B cell (primary cell): Measurements from ENCODE around the gene RGS10.

ENCODE experiments used
- EZH2 ChIP-seq: IDR thresholded peaks from 2 replicates; pipeline ENCODE4 v1.6.1; 2012; ENCODE audit warnings: borderline replicate concordance, low read depth, mild to moderate bottlenecking, moderate library complexity, low read length; ENCODE audit not compliant: insufficient read depth, poor library complexity, severe bottlenecking
- TF ChIP-seq, protein P1 (sequence below): fragments of 200-600 bp; IDR thresholded peaks from one replicate; pipeline ENCODE4 v1.8.0; 2022; ENCODE audit warnings: antibody characterized with exemption, mild to moderate bottlenecking

DNA sequence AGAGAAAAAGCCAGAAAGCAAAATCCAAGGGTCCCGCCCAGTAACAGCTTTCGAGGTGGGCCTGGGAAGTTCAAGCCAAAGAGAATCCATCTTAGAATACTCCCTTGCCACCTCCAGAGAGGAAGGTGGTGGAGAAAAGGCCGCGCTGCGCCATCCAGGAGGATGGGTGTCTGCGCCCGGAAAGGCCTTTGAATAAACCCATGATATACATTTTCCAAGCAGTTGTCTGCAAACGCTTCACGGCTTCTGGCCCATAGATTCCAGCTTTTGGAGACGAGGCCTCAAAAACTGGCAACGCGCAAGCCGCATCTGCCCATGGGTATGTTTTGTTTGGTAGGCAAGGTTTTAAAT is 17.8 kb downstream of the RGS10 start:
- TF ChIP-seq, protein P1, sequence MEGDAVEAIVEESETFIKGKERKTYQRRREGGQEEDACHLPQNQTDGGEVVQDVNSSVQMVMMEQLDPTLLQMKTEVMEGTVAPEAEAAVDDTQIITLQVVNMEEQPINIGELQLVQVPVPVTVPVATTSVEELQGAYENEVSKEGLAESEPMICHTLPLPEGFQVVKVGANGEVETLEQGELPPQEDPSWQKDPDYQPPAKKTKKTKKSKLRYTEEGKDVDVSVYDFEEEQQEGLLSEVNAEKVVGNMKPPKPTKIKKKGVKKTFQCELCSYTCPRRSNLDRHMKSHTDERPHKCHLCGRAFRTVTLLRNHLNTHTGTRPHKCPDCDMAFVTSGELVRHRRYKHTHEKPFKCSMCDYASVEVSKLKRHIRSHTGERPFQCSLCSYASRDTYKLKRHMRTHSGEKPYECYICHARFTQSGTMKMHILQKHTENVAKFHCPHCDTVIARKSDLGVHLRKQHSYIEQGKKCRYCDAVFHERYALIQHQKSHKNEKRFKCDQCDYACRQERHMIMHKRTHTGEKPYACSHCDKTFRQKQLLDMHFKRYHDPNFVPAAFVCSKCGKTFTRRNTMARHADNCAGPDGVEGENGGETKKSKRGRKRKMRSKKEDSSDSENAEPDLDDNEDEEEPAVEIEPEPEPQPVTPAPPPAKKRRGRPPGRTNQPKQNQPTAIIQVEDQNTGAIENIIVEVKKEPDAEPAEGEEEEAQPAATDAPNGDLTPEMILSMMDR: no peak
- no peak for TF ChIP-seq EZH2
